Skin epidermis (tissue), 12 donors: ENCODE measurements around the gene ME2.
"Not testable (repeated sequence)": the region's sequence is repeated elsewhere in the genome, so short reads cannot be mapped to it uniquely, and the experiment has no call there.

Source experiments
- H3K27ac ChIP-seq, 21 experiments: fragments of 200-600 bp; sonication (generic) in 11 of 21; one replicate each; pipeline ENCODE4 v1.5.0; 2020; ENCODE audit warnings: mild to moderate bottlenecking in 3 of 21, inconsistent platforms in 2 of 21, moderate library complexity in 2 of 21
- H3K4me3 ChIP-seq, 7 experiments: fragments of 200-600 bp; sonication (generic) in 2 of 7; one replicate each; pipeline ENCODE4 v1.5.0; 2020; ENCODE audit warnings: inconsistent platforms in 2 of 7, mild to moderate bottlenecking in 2 of 7, moderate library complexity in 1 of 7

The ME2 gene

GRCh38 chr18:50961974-50962373 lies 83.1 kb downstream of the ME2 start:
- Histone ChIP-seq H3K27ac (no peak overlapping the region), H3K4me3 (no peak overlapping the region)

GRCh38 chr18:50967714-50968661 lies 89.1 kb downstream of the ME2 start, which contains the start of gene ELAC1:
Gene ELAC1, plus strand, starts transcription at chr18:50968040. Its CDS starts 6,365 bp downstream, at chr18:50974405.
- peak within 1 kb of the TSS; percentile 69 to 98 (median 80) for H3K4me3 ChIP-seq
- H3K27ac ChIP-seq = peak within 1 kb of the TSS; percentile 92 to 100 (median 99)

- Histone ChIP-seq H3K27ac (peak overlapping the region in 2 of 21 experiments; percentile 99 to 100), H3K4me3 (no peak overlapping the region)
These were observed 90.5 kb downstream of the ME2 start for GRCh38 chr18:50969448-50969847.

- Histone ChIP-seq H3K27ac (no peak overlapping the region), H3K4me3 (no peak overlapping the region)
These were observed 91.1 kb downstream of the ME2 start for GRCh38 chr18:50970006-50970405.

GRCh38 chr18:50972404-50972803 lies 93.5 kb downstream of the ME2 start:
- not testable (repeated sequence) for H3K4me3 ChIP-seq, H3K27ac ChIP-seq

- no peak overlapping the region for H3K4me3 ChIP-seq
- H3K27ac ChIP-seq = no peak overlapping the region
These were observed 94.6 kb downstream of the ME2 start for GRCh38 chr18:50973367-50974126.

- Histone ChIP-seq H3K4me3 (no peak overlapping the region), H3K27ac (no peak overlapping the region)
These were observed 98.3 kb downstream of the ME2 start for GRCh38 chr18:50977037-50977760.

- Histone ChIP-seq H3K4me3 (no peak overlapping the region), H3K27ac (no peak overlapping the region)
These were observed 102.5 kb downstream of the ME2 start for GRCh38 chr18:50981381-50981780.

- Histone ChIP-seq H3K4me3 (no peak overlapping the region), H3K27ac (no peak overlapping the region)
These were observed 103.3 kb downstream of the ME2 start for GRCh38 chr18:50982086-50982801.

GRCh38 chr18:50982802-50983179 lies 103.9 kb downstream of the ME2 start:
- Histone ChIP-seq H3K27ac (no peak overlapping the region), H3K4me3 (no peak overlapping the region)

GRCh38 chr18:50986360-50987087 lies 107.6 kb downstream of the ME2 start:
- Histone ChIP-seq H3K4me3 (no peak overlapping the region), H3K27ac (no peak overlapping the region)

GRCh38 chr18:50987261-50987660 lies 108.3 kb downstream of the ME2 start:
- Histone ChIP-seq H3K27ac (no peak overlapping the region), H3K4me3 (no peak overlapping the region)

GRCh38 chr18:50989711-50990110 lies 110.8 kb downstream of the ME2 start:
- no peak overlapping the region for H3K4me3 ChIP-seq
- H3K27ac ChIP-seq = no peak overlapping the region

GRCh38 chr18:50992351-50992762 lies 113.4 kb downstream of the ME2 start:
- H3K27ac ChIP-seq = no peak overlapping the region
- H3K4me3 ChIP-seq = no peak overlapping the region

GRCh38 chr18:50994031-50994430 lies 115.1 kb downstream of the ME2 start:
- no peak overlapping the region for H3K27ac ChIP-seq

GRCh38 chr18:51003174-51003573 lies 124.3 kb downstream of the ME2 start:
- not testable (repeated sequence) for H3K4me3 ChIP-seq, H3K27ac ChIP-seq

More at GRCh38 chr18:50994031-50994430, 115.1 kb downstream of the ME2 start:
- H3K4me3 ChIP-seq = no peak overlapping the region
